Neural cell (in vitro differentiated cells): Measurements from ENCODE around the gene PGR.

Source experiments
- CTCF ChIP-seq: fragments of 450-650 bp; IDR thresholded peaks from 2 replicates; pipeline ENCODE4 v1.5.1; 2014; ENCODE audit warnings: antibody characterized with exemption, mild to moderate bottlenecking, moderate library complexity; ENCODE audit not compliant: poor library complexity, severe bottlenecking
- RAD21 ChIP-seq: fragments of 450-650 bp; conservative IDR thresholded peaks from 2 replicates; pipeline ENCODE4 v1.6.1; 2014; ENCODE audit warnings: antibody characterized with exemption, mild to moderate bottlenecking, moderate library complexity

GRCh38 chr11:101127197-101127698 lies 2.4 kb downstream of the PGR start:
- no peak for TF ChIP-seq CTCF
- no peak for TF ChIP-seq RAD21
